ENCODE data around the gene TET3. TPM values are rescaled to one million over a fixed set of nuclear protein-coding genes. Genes with fewer than 3 reads are reported as not detected.

The TET3 gene
- total and polyA plus RNA-seq, 9 of the 15 experiments (the other 6 are each of a cell fraction or from before 2014, with no cell fraction given): 0.35 to 16.3 (median 5.5) TPM

DNA sequence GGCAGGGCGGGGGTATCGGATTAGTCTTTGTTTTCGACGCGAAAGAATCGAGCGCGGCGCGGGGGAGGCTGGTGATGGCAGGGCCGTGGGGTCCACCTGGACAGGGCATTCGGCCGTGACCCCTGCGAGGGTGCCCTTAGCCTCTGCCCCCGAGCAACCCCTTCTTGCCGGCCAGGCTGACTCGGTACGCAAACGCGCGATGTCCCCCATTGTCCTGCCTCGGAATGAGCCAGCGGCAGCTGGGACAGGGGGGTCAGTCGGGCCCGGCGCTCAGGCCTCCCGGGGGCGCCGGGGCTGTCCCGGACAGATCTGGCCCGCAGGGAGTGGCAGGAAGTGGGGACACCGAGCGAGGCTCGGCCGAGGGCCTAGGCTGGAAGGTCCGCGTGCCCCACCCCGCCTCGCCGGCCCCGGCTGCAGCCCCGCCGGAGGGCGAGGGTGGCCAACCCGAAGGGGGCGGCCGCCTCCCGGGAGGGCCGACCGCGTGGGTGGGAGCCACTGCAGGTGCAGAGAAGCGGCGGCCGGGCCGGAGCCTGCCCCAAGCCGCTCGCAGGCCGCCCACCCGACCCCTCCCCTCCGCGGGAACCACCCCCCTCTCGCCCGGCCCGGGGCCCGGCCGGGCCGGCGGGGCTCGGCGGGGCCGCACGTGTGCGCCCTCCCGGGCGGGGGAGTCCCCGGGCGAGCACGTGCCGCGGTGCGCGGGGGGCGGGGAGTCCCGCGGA is at the start of gene TET3 (continued):
- TF ChIP-seq, protein P1, sequence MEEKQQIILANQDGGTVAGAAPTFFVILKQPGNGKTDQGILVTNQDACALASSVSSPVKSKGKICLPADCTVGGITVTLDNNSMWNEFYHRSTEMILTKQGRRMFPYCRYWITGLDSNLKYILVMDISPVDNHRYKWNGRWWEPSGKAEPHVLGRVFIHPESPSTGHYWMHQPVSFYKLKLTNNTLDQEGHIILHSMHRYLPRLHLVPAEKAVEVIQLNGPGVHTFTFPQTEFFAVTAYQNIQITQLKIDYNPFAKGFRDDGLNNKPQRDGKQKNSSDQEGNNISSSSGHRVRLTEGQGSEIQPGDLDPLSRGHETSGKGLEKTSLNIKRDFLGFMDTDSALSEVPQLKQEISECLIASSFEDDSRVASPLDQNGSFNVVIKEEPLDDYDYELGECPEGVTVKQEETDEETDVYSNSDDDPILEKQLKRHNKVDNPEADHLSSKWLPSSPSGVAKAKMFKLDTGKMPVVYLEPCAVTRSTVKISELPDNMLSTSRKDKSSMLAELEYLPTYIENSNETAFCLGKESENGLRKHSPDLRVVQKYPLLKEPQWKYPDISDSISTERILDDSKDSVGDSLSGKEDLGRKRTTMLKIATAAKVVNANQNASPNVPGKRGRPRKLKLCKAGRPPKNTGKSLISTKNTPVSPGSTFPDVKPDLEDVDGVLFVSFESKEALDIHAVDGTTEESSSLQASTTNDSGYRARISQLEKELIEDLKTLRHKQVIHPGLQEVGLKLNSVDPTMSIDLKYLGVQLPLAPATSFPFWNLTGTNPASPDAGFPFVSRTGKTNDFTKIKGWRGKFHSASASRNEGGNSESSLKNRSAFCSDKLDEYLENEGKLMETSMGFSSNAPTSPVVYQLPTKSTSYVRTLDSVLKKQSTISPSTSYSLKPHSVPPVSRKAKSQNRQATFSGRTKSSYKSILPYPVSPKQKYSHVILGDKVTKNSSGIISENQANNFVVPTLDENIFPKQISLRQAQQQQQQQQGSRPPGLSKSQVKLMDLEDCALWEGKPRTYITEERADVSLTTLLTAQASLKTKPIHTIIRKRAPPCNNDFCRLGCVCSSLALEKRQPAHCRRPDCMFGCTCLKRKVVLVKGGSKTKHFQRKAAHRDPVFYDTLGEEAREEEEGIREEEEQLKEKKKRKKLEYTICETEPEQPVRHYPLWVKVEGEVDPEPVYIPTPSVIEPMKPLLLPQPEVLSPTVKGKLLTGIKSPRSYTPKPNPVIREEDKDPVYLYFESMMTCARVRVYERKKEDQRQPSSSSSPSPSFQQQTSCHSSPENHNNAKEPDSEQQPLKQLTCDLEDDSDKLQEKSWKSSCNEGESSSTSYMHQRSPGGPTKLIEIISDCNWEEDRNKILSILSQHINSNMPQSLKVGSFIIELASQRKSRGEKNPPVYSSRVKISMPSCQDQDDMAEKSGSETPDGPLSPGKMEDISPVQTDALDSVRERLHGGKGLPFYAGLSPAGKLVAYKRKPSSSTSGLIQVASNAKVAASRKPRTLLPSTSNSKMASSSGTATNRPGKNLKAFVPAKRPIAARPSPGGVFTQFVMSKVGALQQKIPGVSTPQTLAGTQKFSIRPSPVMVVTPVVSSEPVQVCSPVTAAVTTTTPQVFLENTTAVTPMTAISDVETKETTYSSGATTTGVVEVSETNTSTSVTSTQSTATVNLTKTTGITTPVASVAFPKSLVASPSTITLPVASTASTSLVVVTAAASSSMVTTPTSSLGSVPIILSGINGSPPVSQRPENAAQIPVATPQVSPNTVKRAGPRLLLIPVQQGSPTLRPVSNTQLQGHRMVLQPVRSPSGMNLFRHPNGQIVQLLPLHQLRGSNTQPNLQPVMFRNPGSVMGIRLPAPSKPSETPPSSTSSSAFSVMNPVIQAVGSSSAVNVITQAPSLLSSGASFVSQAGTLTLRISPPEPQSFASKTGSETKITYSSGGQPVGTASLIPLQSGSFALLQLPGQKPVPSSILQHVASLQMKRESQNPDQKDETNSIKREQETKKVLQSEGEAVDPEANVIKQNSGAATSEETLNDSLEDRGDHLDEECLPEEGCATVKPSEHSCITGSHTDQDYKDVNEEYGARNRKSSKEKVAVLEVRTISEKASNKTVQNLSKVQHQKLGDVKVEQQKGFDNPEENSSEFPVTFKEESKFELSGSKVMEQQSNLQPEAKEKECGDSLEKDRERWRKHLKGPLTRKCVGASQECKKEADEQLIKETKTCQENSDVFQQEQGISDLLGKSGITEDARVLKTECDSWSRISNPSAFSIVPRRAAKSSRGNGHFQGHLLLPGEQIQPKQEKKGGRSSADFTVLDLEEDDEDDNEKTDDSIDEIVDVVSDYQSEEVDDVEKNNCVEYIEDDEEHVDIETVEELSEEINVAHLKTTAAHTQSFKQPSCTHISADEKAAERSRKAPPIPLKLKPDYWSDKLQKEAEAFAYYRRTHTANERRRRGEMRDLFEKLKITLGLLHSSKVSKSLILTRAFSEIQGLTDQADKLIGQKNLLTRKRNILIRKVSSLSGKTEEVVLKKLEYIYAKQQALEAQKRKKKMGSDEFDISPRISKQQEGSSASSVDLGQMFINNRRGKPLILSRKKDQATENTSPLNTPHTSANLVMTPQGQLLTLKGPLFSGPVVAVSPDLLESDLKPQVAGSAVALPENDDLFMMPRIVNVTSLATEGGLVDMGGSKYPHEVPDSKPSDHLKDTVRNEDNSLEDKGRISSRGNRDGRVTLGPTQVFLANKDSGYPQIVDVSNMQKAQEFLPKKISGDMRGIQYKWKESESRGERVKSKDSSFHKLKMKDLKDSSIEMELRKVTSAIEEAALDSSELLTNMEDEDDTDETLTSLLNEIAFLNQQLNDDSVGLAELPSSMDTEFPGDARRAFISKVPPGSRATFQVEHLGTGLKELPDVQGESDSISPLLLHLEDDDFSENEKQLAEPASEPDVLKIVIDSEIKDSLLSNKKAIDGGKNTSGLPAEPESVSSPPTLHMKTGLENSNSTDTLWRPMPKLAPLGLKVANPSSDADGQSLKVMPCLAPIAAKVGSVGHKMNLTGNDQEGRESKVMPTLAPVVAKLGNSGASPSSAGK (IDR thresholded peaks at IDR 0.05): peak; percentile 44; the same call in 1 of the 2 replicates
- TF ChIP-seq KLF10 (CRISPR knock-in tag; IDR thresholded peaks at IDR 0.05) (no peak), TAF1 (IDR thresholded peaks at IDR 0.05; ENCODE audit: control insufficient read depth, extremely low read depth, insufficient read depth, low read length, severe bottlenecking) (peak; percentile 56), RBFOX2 (IDR thresholded peaks at IDR 0.05; ENCODE audit: low read depth, low read length) (peak; percentile 85), BHLHE40 (IDR thresholded peaks at IDR 0.05; ENCODE audit: low read length) (peak; percentile 94)
- TF ChIP-seq, protein P2, sequence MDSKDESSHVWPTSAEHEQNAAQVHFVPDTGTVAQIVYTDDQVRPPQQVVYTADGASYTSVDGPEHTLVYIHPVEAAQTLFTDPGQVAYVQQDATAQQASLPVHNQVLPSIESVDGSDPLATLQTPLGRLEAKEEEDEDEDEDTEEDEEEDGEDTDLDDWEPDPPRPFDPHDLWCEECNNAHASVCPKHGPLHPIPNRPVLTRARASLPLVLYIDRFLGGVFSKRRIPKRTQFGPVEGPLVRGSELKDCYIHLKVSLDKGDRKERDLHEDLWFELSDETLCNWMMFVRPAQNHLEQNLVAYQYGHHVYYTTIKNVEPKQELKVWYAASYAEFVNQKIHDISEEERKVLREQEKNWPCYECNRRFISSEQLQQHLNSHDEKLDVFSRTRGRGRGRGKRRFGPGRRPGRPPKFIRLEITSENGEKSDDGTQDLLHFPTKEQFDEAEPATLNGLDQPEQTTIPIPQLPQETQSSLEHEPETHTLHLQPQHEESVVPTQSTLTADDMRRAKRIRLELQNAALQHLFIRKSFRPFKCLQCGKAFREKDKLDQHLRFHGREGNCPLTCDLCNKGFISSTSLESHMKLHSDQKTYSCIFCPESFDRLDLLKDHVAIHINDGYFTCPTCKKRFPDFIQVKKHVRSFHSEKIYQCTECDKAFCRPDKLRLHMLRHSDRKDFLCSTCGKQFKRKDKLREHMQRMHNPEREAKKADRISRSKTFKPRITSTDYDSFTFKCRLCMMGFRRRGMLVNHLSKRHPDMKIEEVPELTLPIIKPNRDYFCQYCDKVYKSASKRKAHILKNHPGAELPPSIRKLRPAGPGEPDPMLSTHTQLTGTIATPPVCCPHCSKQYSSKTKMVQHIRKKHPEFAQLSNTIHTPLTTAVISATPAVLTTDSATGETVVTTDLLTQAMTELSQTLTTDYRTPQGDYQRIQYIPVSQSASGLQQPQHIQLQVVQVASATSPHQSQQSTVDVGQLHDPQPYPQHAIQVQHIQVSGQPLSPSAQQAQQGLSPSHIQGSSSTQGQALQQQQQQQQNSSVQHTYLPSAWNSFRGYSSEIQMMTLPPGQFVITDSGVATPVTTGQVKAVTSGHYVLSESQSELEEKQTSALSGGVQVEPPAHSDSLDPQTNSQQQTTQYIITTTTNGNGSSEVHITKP (IDR thresholded peaks at IDR 0.05; ENCODE audit: partially characterized antibody): peak; percentile 21

Measured in K562 (cell line).